SU-DHL-6 (cell line): ENCODE measurements around the gene KAT2B.
"Not testable (repeated sequence)": the region's sequence is repeated elsewhere in the genome, so short reads cannot be mapped to it uniquely, and the experiment has no call there.

ENCODE experiments used
- H2AFZ ChIP-seq: fragments of 200-600 bp; sonication (generic); 2 replicates; pipeline ENCODE4 v1.6.1; 2014; ENCODE audit warnings: low read depth, mild to moderate bottlenecking, moderate library complexity, mixed read lengths, antibody characterized with exemption, low read length; ENCODE audit not compliant: severe bottlenecking
- H3F3A ChIP-seq: fragments of 200-600 bp; shearing (Covaris generic); 2 replicates; pipeline ENCODE4 v1.6.0; 2016; ENCODE audit warnings: antibody characterized with exemption, mild to moderate bottlenecking; ENCODE audit not compliant: insufficient read depth
- H3K27ac ChIP-seq: fragments of 200-600 bp; sonication (generic); 2 replicates; pipeline ENCODE4 v1.5.1; 2016; ENCODE audit warnings: low read depth, mild to moderate bottlenecking, low read length, moderate library complexity, mixed read lengths
- H3K27me3 ChIP-seq: fragments of 200-600 bp; sonication (generic), shearing (Covaris generic); 2 replicates; pipeline ENCODE4 v1.6.0; 2014; ENCODE audit warnings: mild to moderate bottlenecking, low read length
- H3K36me3 ChIP-seq: fragments of 200-600 bp; sonication (generic); 2 replicates; pipeline ENCODE4 v1.6.1; 2014; ENCODE audit warnings: mild to moderate bottlenecking, low read length, mixed read lengths
- H3K4me2 ChIP-seq: fragments of 300-600, 200-600 bp; shearing (Covaris generic), sonication (generic); 2 replicates; pipeline ENCODE4 v1.6.0; 2014; ENCODE audit warnings: low read length, low read depth, mild to moderate bottlenecking; ENCODE audit not compliant: poor library complexity, severe bottlenecking
- H3K4me3 ChIP-seq: fragments of 200-600 bp; sonication (generic); 2 replicates; pipeline ENCODE4 v1.5.1; 2014; ENCODE audit warnings: antibody characterized with exemption, low read length, mild to moderate bottlenecking, mixed read lengths; ENCODE audit not compliant: insufficient read depth, poor library complexity, severe bottlenecking
- H3K79me2 ChIP-seq: fragments of 200-600 bp; sonication (generic); 2 replicates; pipeline ENCODE4 v1.6.1; 2014; ENCODE audit warnings: mild to moderate bottlenecking, low read length, moderate library complexity; ENCODE audit not compliant: insufficient read depth
- H3K9ac ChIP-seq: fragments of 200-600 bp; sonication (generic); 2 replicates; pipeline ENCODE4 v1.7.0; 2014; ENCODE audit warnings: mild to moderate bottlenecking, low read length
- H3K9me2 ChIP-seq: fragments of 200-600 bp; sonication (generic); replicated peaks from 2 replicates; pipeline ENCODE4 v1.6.1; 2014; ENCODE audit warnings: low read length; ENCODE audit not compliant: insufficient read depth
- H3K9me3 ChIP-seq: fragments of 200-600 bp; sonication (generic); 2 replicates; pipeline ENCODE4 v1.6.1; 2014; ENCODE audit warnings: low read length, mixed read lengths; ENCODE audit not compliant: insufficient read depth
- H4K20me1 ChIP-seq: fragments of 200-600 bp; sonication (generic); 2 replicates; pipeline ENCODE4 v1.6.1; 2014; ENCODE audit warnings: low read depth, mild to moderate bottlenecking, antibody characterized with exemption, low read length, moderate library complexity, mixed read lengths
- CTCF ChIP-seq: fragments of 200-600 bp; sonication (generic); IDR thresholded peaks from one replicate; pipeline ENCODE4 v1.5.1; 2017; ENCODE audit warnings: antibody characterized with exemption, mild to moderate bottlenecking, low read length, moderate library complexity; ENCODE audit not compliant: insufficient read depth, poor library complexity, severe bottlenecking
- EZH2phosphoT487 ChIP-seq: fragments of 200-600 bp; sonication (generic), shearing (Covaris generic); conservative IDR thresholded peaks from 2 replicates; pipeline ENCODE4 v1.6.1; 2018; ENCODE audit warnings: mild to moderate bottlenecking, antibody characterized with exemption, low read length, moderate library complexity, mixed read lengths

Gene KAT2B

GRCh38 chr3:20043825-20044224, 3.6 kb downstream of the KAT2B start:
- Histone ChIP-seq H3F3A (peaks cover 41% of the 10 kb centered on the region), H2AFZ (no peak overlapping the region), H3K27ac (no peak overlapping the region), H3K79me2 (peaks cover 78% of the 10 kb centered on the region), H3K9ac (peak overlapping the region; percentile 39), H3K9me3 (no peaks in the 10 kb centered on the region), H3K4me3 (peak overlapping the region; percentile 39), H3K4me2 (peak overlapping the region; percentile 96), H3K36me3 (no peaks in the 10 kb centered on the region), H3K9me2 (no peaks in the 10 kb centered on the region), H4K20me1 (peaks cover 3% of the 10 kb centered on the region; the same call in 1 of the 2 replicates), H3K27me3 (no peaks in the 10 kb centered on the region)
- no peak for TF ChIP-seq EZH2phosphoT487
- TF ChIP-seq CTCF, result no peak

DNA sequence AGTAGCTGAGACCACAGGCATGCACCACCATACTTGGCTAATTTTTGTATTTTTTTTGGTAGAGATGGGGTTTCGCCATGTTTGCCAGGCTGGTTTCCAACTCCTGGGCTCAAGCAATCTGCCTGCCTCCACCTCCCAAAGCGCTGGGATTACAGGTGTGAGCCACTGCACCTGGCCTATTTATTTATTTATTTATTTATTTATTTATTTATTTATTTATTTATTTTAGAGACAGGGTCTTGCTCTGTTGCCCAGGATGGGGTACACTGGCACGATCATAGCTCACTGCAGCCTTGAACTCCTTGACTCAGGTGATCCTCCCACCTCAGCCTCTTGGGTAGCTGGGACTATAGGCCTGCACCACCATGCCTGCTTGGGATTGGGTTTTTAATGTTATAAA, 4.9 kb downstream of the KAT2B start:
- H3K27me3 ChIP-seq, H3K4me2 ChIP-seq, H3K4me3 ChIP-seq, H3K36me3 ChIP-seq, H2AFZ ChIP-seq, H3K9me2 ChIP-seq, H3K27ac ChIP-seq, H3K9ac ChIP-seq, H4K20me1 ChIP-seq, H3K9me3 ChIP-seq: not testable (repeated sequence)
- Histone ChIP-seq H3K79me2 (peaks cover 90% of the 10 kb centered on the region), H3F3A (peaks cover 46% of the 10 kb centered on the region)

GRCh38 chr3:20046556-20046955, 6.3 kb downstream of the KAT2B start:
- Histone ChIP-seq H3K27me3 (no peaks in the 10 kb centered on the region), H4K20me1 (peaks cover 3% of the 10 kb centered on the region; the same call in 1 of the 2 replicates), H3K79me2 (peaks cover 94% of the 10 kb centered on the region), H3K9me3 (no peaks in the 10 kb centered on the region), H3K4me2 (peak overlapping the region; percentile 79), H3K27ac (0 out of 2 replicates have a peak overlapping the region, but pooled peaks have one; percentile 7), H3K9ac (no peak overlapping the region), H3K9me2 (no peaks in the 10 kb centered on the region), H3K4me3 (no peak overlapping the region), H2AFZ (no peak overlapping the region), H3K36me3 (no peaks in the 10 kb centered on the region), H3F3A (peaks cover 38% of the 10 kb centered on the region)
- TF ChIP-seq EZH2phosphoT487 (no peak), CTCF (no peak)

DNA sequence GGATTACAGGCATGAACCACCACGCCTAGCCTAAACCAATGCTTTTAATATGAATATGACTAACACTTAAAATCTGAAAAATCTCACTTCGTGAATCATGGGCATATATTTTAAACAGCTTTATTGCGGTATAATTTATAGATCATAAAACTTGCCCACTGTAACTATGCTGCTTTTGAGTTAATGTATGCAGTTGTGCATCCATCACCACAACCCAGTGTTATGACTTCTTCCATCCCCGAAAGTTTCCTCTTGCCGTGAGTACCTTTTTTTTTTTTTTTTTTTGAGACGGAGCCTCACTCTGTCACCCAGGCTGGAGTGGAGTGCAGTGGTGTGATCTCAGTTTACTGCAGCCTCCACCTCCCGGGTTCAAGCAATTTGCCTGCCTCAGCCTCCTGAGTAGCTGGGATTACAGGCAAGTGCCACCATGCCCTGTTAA, 7.1 kb downstream of the KAT2B start:
- peak overlapping the region; percentile 79 for H3K27ac ChIP-seq
- H3K9ac ChIP-seq, result peak overlapping the region; percentile 44
- peak overlapping the region; percentile 79 for H3K4me2 ChIP-seq
- H3K9me2 ChIP-seq, result no peaks in the 10 kb centered on the region
- no peaks in the 10 kb centered on the region for H3K36me3 ChIP-seq
- H3F3A ChIP-seq, result peaks cover 32% of the 10 kb centered on the region
- no peak overlapping the region for H2AFZ ChIP-seq
- peaks cover 94% of the 10 kb centered on the region for H3K79me2 ChIP-seq
- H3K27me3 ChIP-seq, result no peaks in the 10 kb centered on the region
- no peaks in the 10 kb centered on the region for H3K9me3 ChIP-seq
- H3K4me3 ChIP-seq, result peak overlapping the region; percentile 51
- no peak for TF ChIP-seq CTCF
- no peak for TF ChIP-seq EZH2phosphoT487
- no peaks in the 10 kb centered on the region for H4K20me1 ChIP-seq
